Aorta (tissue), 5 donors: ENCODE data around the gene PLEKHG1. TPM values are rescaled to one million over a fixed set of nuclear protein-coding genes. Genes with fewer than 3 reads are reported as not detected.

ENCODE experiments used
- ATAC-seq: fragments of 200-7000 bp; cut with Tn5 transposase; one replicate; pipeline ENCODE4 v1.9.1; 2022; ENCODE audit warnings: moderate library complexity; ENCODE audit not compliant: low FRiP score
- DNase-seq, 2 donors: peaks; one replicate each; pipeline ENCODE4 v3.0.0-alpha.2; 2020
- H3K27ac ChIP-seq, 2 donors: one replicate each; pipeline ENCODE4 v1.5.1; 2013; ENCODE audit warnings: low read length in 2 of 2, mild to moderate bottlenecking in 2 of 2, moderate library complexity in 2 of 2, control low read depth in 1 of 2, inconsistent platforms in 1 of 2, low read depth in 1 of 2
- H3K27me3 ChIP-seq, 2 donors: one replicate each; pipeline ENCODE4 v1.6.1; 2013; ENCODE audit warnings: control low read depth in 1 of 2, low read length in 1 of 2, mild to moderate bottlenecking in 1 of 2, moderate library complexity in 1 of 2; ENCODE audit not compliant: insufficient read depth in 2 of 2, control insufficient read depth in 1 of 2
- H3K36me3 ChIP-seq, 2 donors: one replicate each; pipeline ENCODE4 v1.6.1; 2013; ENCODE audit warnings: control low read depth in 1 of 2, low read length in 1 of 2, mild to moderate bottlenecking in 1 of 2; ENCODE audit not compliant: insufficient read depth in 2 of 2, control insufficient read depth in 1 of 2
- H3K4me1 ChIP-seq, 2 donors: one replicate each; pipeline ENCODE4 v1.6.1; 2013; ENCODE audit warnings: low read length in 2 of 2, control low read depth in 1 of 2, mild to moderate bottlenecking in 1 of 2, moderate library complexity in 1 of 2; ENCODE audit not compliant: insufficient read depth in 2 of 2, control insufficient read depth in 1 of 2
- H3K4me3 ChIP-seq, 2 donors: one replicate each; pipeline ENCODE4 v1.5.1; 2013; ENCODE audit warnings: low read length in 2 of 2, control low read depth in 1 of 2, mild to moderate bottlenecking in 1 of 2
- H3K9me3 ChIP-seq: one replicate; pipeline ENCODE4 v1.6.1; 2013; ENCODE audit warnings: mild to moderate bottlenecking, low read length; ENCODE audit not compliant: control insufficient read depth
- WGBS, 2 donors: extraction: QIAGEN DNeasy Blood & Tissue Kit; methylation state at CpG; one replicate each; pipeline ENCODE4 v1.1.7; 2013; 5-methylcytosine and 5-hydroxymethylcytosine counted together
- intact Hi-C, 2 donors: fragments of 100-400 bp; cut with DNase I; formaldehyde crosslinking; loops; one replicate each; pipeline versions ENCODE4 v1.14.2 to v1.15.0; 2022
- long read RNA-seq, 2 donors: library from polyadenylated mRNA; unstranded; transcript quantifications; one replicate each; pipeline ENCODE4 v2.0.0, GENCODE V29; 2020 to 2021
- polyA plus RNA-seq, 2 donors: library from polyadenylated mRNA; stranded (reverse); fragments of 200-250 nt; gene quantifications; one replicate each; pipeline ENCODE4 v1.2.3, GENCODE V29; 2013
- total RNA-seq, 2 donors: library from RNA; stranded (reverse); fragmentation: NEBNext Ultra II Directional; extraction: Animal tissue kit (Norgen Biotek cat#: 25700); gene quantifications; one replicate each; pipeline ENCODE4 v1.2.1, GENCODE V29; 2021
- donor health status: healthy with polysubstance abuse.
- donor health status: Bipolar disorder and iron deficiency.
- donor health status: DM: no; HTN: no; CAD: no.
- donor health status: DM: no; HTN: no; CAD: no.
- donor health status: DM: yes; HTN: yes; CAD: no.

PLEKHG1 gene
- 10 to 100 TPM; 36.2 to 62.7 TPM for total RNA-seq
- 1 to 10 TPM; 1.6 to 1.9 TPM for polyA plus RNA-seq
- long read RNA-seq, donor 1, partial matches to known transcripts = 17 of 49 reads
- long read RNA-seq, donor 1, other reads (novel, unspliced or antisense) = 31 of 49 reads
- long read RNA-seq, donor 2, partial matches to known transcripts = 13 of 69 reads
- long read RNA-seq, donor 2, other reads (novel, unspliced or antisense) = 56 of 69 reads

- H3K27me3 ChIP-seq = no peaks in the 10 kb centered on the region
- H3K4me1 ChIP-seq = no peaks in the 10 kb centered on the region
- ATAC-seq (peak; percentile 86), DNase-seq (peak; percentile 87 to 91)
- 15 to 16% methylated on average over 52 to 54 of the region's 54 CpGs for WGBS, 2 donors
- no peak within 1 kb of the TSS for H3K27ac ChIP-seq
- H3K36me3 ChIP-seq = no peaks in the 10 kb centered on the region
- intact Hi-C loops = loop anchor here in 1 of 2 donors (10.0 kb wide), 2 partner anchors 185 to 215 kb away; no protein-coding TSS in a partner anchor
- peak within 1 kb of the TSS; percentile 60 to 61 for H3K4me3 ChIP-seq
- no peaks in the 10 kb centered on the region for H3K9me3 ChIP-seq
Observed at GRCh38 chr6:150599199-150600009, at the start of gene PLEKHG1. PLEKHG1 (plus strand) TSS chr6:150599885; CDS start chr6:150733682, 133,797 bp downstream.

- no peaks in the 10 kb centered on the region for H3K4me1 ChIP-seq
- no peak overlapping the region for H3K4me3 ChIP-seq
- H3K36me3 ChIP-seq = no peaks in the 10 kb centered on the region
- DNase-seq (no peak), ATAC-seq (no peak)
- intact Hi-C loops = no loop called here
- no peaks in the 10 kb centered on the region for H3K27me3 ChIP-seq
- 96 to 98% methylated on average over 5 of the region's 5 CpGs for WGBS, 2 donors
- no peak overlapping the region for H3K27ac ChIP-seq
- no peaks in the 10 kb centered on the region for H3K9me3 ChIP-seq
Observed at GRCh38 chr6:150550244-150550643, 49.4 kb upstream of the PLEKHG1 start.

- Histone ChIP-seq H3K36me3 (no peaks in the 10 kb centered on the region), H3K27ac (no peak overlapping the region), H3K4me3 (no peak overlapping the region), H3K9me3 (no peaks in the 10 kb centered on the region), H3K4me1 (no peaks in the 10 kb centered on the region), H3K27me3 (no peaks in the 10 kb centered on the region)
- DNase-seq (no peak), ATAC-seq (no peak)
- 75 to 79% methylated on average over 5 of the region's 5 CpGs for WGBS, 2 donors
- intact Hi-C loops = no loop called here
Observed at GRCh38 chr6:150557043-150557599, 42.6 kb upstream of the PLEKHG1 start.

GRCh38 chr6:150560004-150560883, 39.4 kb upstream of the PLEKHG1 start:
- 73 to 89% methylated on average over 6 of the region's 6 CpGs for WGBS, 2 donors
- no peak overlapping the region for H3K27ac ChIP-seq

GRCh38 chr6:150560884-150561219, 38.8 kb upstream of the PLEKHG1 start:
- ATAC-seq = no peak
- no peak for DNase-seq
- Histone ChIP-seq H3K9me3 (no peaks in the 10 kb centered on the region), H3K4me1 (no peaks in the 10 kb centered on the region), H3K4me3 (no peak overlapping the region), H3K27me3 (no peaks in the 10 kb centered on the region), H3K27ac (no peak overlapping the region), H3K36me3 (no peaks in the 10 kb centered on the region)
- intact Hi-C loops = no loop called here
- WGBS, 2 donors = 89 to 92% methylated on average over 6 of the region's 6 CpGs

More at GRCh38 chr6:150560004-150560883, 39.4 kb upstream of the PLEKHG1 start:
- intact Hi-C loops = no loop called here
- ATAC-seq (no peak), DNase-seq (no peak)
- no peaks in the 10 kb centered on the region for H3K36me3 ChIP-seq
- no peak overlapping the region for H3K4me3 ChIP-seq
- H3K9me3 ChIP-seq = no peaks in the 10 kb centered on the region
- no peaks in the 10 kb centered on the region for H3K4me1 ChIP-seq
- H3K27me3 ChIP-seq = no peaks in the 10 kb centered on the region

GRCh38 chr6:150565945-150566344, 33.7 kb upstream of the PLEKHG1 start:
- H3K4me1 ChIP-seq = no peaks in the 10 kb centered on the region
- H3K27me3 ChIP-seq = no peaks in the 10 kb centered on the region
- WGBS, 2 donors = 94 to 96% methylated on average over 2 of the region's 2 CpGs
- DNase-seq = no peak
- no peak for ATAC-seq
- intact Hi-C loops = no loop called here
- H3K36me3 ChIP-seq = no peaks in the 10 kb centered on the region
- no peak overlapping the region for H3K4me3 ChIP-seq
- peaks cover 3% of the 10 kb centered on the region for H3K9me3 ChIP-seq
- no peak overlapping the region for H3K27ac ChIP-seq

GRCh38 chr6:150566486-150566885, 33.2 kb upstream of the PLEKHG1 start:
- no peak for DNase-seq
- no peak overlapping the region for H3K4me3 ChIP-seq
- no peaks in the 10 kb centered on the region for H3K27me3 ChIP-seq
- peaks cover 3% of the 10 kb centered on the region for H3K9me3 ChIP-seq
- H3K4me1 ChIP-seq = no peaks in the 10 kb centered on the region
- intact Hi-C loops = no loop called here
- no peak for ATAC-seq
- no peak overlapping the region for H3K27ac ChIP-seq
- H3K36me3 ChIP-seq = no peaks in the 10 kb centered on the region

- Histone ChIP-seq H3K27ac (no peak overlapping the region), H3K4me3 (no peak overlapping the region), H3K27me3 (no peaks in the 10 kb centered on the region), H3K36me3 (no peaks in the 10 kb centered on the region), H3K9me3 (peaks cover 3% of the 10 kb centered on the region), H3K4me1 (no peaks in the 10 kb centered on the region)
- WGBS, 2 donors = 77 to 81% methylated on average over 3 of the region's 3 CpGs
- intact Hi-C loops = no loop called here
- no peak for DNase-seq
- ATAC-seq = no peak
Observed at GRCh38 chr6:150567380-150567779, 32.3 kb upstream of the PLEKHG1 start.
